ENCODE results near the gene KCNG4.
A peak's percentile ranks its signal among the peaks of the same experiment; 100 is the strongest.

The KCNG4 gene, protein sequence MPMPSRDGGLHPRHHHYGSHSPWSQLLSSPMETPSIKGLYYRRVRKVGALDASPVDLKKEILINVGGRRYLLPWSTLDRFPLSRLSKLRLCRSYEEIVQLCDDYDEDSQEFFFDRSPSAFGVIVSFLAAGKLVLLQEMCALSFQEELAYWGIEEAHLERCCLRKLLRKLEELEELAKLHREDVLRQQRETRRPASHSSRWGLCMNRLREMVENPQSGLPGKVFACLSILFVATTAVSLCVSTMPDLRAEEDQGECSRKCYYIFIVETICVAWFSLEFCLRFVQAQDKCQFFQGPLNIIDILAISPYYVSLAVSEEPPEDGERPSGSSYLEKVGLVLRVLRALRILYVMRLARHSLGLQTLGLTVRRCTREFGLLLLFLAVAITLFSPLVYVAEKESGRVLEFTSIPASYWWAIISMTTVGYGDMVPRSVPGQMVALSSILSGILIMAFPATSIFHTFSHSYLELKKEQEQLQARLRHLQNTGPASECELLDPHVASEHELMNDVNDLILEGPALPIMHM

DNA sequence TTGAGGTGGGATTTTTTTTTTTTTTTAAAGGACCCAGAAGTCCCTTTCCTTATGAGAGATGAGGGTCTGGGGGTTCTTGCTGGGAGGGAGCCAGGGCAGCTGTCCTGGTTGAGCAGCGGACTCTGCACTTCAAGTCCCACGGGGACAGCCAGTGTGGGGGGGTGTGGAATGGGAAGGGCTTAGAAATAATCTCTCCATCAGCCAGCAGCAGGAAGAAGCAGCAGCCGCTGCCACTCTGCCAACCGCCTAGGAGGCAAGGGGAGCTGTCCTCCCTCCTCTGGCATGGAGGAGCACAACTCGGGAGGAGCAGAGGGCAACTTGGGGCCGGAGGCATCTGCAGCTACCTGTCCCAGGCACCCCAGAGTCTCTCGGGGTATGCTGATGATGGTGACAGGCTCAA is at the start of gene KCNG4:
Gene KCNG4 (minus strand): TSS at position 104 of the 400 bp plus-strand sequence. CDS start 2,527 bp downstream, outside the sequence.
- no peak for DNase-seq

DNA sequence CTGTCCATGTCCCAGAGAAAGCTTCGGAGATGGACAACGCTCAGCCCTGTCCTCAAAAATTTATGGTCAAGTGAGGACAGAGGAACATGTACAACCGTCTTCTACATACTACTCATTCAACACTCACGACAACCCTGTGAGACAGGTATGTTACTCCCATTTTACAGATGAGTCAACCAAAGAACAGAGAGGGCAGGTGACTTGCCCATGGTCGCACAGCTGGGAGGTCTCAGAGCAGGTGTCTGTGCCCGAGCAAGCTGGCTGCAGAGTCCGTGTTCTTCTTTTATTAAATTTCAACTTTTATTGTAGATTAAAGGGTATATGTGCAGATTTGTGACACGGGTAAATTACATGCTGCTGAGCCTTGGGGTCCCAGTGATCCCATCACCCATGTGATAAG is 49.1 kb upstream of the KCNG4 start:
- DNase-seq = no peak

DNA sequence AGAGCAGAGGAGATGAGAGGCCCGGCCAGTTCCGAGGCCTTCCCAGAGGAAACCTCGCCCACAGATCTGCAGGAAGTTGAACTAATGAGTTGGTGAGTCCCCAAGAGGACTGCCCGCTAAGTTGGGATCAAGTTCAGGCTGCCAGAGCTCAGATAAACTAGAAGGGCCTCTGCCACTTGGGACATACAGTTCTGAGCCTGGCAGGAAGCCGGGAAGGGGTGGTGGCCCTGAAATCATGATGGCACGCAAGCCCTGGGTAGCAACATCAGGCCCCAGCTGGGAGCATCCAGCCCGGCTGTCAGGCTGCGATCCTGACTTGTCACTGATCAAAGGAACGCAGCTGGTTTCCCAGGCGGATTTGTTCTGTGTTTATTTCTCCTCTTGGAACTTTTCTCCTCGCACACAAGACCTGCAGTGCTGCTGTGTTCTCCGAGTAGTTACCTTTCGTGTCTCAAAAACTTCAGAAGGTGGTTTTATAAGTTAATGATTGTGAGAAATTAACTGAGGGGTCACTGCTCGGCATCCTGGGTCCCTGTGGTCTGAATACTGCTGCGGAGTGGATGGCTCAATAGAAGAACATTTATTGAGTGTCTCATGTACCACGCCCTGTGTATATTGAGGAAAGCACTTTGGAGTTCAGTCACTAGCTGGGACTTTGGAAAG is 46.9 kb upstream of the KCNG4 start:
- DNase-seq = no peak

DNA sequence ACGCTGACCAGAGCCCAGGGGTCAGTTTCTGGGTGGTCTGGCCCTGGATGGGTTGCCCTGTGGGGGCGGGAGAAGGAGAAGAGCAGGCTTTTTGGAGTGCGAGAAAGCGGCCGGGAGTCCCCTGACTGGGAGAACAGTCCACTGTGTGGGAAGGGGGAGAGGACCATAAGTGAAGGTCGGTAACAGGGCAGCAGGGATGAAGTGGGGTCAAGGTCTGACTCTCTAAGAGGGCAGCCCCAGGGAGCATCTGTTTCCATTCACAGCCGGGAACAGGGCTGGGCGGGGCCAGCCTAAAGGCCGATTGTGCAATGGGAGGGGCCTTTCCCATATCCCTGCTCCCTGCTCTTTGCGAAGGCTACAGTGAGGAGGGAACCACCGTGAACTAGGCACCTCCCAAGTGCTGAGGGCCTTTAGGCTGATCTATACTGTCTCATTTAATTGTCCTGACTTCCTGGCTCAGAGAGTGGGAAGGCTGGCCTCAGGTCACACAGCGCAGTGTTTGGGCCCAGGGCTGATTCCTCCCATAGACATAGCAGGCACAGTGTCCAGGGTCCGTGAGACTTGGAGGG is 44.4 kb upstream of the KCNG4 start:
- no peak for DNase-seq

DNA sequence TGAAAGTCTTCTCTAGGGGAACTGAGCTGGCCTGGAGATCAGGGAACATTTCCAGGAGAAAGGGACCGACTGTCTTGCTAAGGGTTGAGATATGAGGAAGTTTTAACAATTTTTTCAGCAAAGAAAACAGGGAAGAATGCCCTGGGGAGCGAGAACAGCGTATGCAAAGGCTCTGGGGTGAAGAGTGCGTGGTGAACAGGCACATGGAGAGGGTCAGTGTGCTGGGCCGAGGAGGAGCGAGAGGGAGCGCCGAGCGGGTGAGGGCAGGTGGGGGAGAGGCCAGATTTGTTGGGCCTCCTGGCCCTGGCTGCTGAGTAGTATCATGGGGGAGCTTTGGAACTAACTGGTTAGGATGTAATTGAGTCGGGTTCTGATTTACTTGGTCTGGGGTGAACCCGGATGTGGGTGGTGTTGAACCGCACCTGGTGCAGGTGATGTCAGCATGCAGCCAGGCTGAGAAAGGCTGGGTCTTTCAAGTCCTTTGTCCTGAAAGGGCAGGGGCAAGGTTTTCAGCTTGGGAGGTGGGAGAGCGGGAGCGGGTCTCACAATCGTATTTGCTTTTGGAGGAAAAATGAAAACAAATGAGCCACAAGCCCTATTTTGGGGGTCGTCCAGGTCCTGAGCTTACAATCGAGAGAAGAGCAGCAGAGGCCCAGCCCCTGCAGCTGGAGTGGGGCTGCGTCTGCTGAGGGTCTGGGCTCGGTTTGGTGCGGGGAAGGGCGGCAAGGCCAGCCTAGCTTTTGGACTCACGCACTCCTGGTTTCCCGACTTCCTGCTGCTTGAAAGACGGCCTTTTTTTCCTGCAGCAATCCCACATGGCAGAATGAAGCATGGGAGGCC is 43.7 kb upstream of the KCNG4 start:
- no peak for DNase-seq

DNA sequence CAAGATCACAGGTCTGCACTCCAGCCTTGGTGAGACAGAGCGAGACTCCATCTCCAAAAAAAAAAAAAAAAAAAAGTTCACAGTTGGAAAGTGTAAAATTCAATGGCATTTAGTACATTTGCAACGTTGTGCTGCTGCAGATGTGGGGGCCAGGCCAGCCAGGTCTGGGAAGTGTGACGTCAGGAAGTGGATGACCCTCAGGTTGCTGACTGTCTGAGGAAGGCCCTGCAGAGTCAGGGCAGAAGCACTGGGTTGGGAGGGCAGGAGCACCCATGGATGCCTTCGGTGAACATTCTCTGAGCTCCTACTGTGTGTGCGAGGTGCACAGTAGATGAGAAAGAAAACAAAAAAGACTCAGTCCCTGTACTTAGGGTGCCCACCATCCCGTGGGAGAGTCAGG is 42.7 kb upstream of the KCNG4 start:
- DNase-seq = no peak

DNA sequence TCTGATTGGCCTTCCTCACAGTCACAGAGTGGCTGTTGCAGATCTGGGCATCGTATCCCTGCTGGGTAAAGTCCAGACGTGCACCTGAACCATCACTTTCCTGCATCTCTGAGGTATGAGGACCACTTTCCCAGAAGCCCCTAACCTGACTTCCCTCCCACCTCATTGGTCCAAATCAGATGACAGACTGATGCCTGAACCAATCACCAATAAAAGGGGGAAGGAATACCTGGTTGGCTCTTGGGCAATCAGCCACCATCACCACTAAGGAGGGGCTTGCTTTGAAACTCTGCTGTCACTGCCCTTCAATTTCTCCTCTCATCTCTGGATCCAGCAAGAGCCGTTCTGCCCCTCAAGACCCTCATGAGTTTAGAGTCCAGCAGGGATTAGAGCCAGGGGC is 41.3 kb upstream of the KCNG4 start:
- DNase-seq = no peak

DNA sequence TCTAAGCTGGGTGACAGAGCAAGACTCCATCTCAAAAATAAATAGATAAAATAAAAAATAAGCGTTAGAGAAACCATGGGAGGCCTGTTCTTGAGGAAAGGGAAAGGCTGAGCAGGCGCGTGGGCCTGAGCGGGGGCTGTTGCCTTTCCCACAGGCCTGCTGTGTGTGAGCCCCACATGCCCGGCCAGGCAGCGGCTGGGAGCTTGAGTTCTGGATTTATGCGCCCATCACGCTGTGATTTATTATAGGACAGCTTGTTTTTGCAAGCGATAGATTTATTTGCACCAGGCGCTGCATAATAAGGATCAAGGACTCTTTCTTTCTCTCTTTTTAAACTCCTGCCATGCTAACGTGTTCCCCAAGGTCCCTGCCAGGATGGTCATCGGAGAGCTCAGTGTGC is 40.1 kb upstream of the KCNG4 start:
- DNase-seq = no peak

DNA sequence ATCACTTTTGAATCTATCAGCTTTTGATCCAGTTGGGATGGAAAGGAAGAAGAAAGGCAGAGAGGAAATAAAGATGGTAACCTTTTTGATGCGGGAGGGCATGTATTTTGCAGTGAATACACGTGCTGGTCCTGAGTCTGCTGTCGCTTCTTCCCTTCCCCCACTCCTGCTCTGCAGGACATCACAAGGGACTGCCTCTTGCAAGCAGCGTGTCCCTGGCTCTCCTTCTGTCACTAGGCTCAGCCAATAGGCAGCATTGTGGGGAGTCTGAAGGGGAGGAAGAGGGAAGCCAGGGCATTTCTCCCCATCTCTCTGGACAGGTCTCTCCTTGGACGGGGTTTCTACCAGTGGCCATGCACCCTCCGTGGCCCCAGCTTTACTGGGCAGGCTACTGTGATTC is 39.2 kb upstream of the KCNG4 start:
- DNase-seq = no peak

DNA sequence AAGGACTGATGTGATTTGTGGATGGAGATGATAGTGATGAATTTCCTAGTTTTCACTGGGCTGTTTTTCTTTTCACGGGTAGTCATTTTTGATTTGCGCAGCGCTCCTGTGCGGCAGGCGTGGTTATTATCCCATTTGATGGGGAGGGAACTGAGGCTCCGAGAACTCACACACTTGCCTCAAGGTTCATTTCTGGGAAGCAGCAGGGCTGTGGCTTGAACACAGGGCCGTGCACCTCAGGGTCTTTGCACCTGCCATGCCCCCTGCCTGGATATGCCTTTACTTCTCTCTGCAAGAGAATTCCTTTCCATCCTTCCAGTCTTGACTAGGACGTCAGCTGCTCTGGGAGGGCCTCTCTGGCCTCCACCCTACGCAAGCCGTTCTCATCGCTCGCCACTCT is 38.5 kb upstream of the KCNG4 start:
- DNase-seq = no peak

DNA sequence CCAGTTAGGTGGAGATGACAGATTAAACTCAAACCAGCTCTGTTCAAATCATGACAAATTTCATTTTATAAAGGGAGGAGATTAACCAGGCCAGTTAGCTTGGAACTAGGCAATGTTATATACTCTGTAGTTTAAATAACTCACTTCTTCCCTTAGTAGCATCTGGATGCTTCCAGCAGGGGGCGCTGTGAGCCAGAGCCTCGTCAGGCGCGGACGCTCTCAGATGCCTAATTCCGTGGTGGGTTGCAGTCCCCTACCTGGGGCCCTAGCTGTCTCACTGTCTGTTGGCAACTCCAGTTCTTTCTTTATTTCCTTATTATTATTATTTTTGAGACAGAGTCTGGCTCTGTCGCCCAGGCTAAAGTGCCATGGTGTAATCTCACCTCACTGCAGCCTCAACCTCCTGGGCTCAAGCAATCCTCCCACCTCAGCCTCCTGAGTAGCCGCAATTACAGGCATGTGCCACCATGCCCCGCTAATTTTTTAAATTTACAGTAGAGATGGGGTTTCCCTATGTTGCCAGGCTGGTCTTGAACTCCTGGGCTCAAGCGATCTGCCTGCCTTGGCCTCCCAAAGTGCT is 37.5 kb upstream of the KCNG4 start:
- peak; percentile 27 for DNase-seq

DNA sequence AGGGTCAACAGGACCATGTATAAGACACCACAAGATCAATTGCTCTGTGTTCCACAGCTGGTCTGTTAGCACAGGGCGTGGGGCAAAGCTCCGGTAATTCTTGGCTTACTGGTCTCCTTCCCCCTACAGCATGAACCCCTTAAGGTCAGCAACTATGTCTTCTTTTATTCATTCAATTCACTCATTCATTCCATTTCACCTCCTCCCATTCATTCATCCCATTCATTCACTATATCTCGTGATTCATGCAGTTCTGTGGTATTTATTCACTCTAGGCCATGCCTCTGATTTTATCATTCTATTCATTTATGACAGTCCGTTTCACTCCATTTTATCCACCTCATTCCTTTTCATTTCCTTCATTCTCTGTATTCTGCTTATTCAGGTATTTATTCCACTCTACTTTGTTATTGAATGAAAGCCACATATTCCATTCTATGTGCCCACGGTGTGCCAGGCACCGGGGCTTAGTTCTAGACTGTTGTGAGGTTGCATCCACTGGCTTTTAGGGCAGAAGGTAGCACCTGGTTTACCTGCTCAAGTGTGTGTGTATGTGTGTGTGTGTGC is 35.9 kb upstream of the KCNG4 start:
- DNase-seq = no peak

DNA sequence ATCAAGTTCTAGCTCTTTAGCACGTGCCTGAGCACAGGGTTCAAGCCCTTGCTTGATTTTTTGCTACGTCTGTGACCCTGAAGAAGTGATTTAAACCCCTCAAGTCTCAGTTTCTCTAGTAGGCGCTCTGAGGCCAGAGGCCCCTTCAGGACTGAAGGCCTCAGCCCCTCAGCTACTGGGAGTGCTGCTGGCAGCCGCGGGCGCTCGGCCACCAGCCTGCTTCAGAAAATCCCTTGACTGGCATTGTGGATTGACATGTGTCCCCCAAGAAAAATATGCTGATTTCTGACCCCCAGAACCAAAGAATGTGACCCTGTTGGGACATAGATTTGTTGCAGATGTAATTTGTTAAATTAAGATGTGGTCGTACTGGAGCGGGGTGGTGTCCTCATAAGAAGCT is 34.7 kb upstream of the KCNG4 start:
- no peak for DNase-seq

DNA sequence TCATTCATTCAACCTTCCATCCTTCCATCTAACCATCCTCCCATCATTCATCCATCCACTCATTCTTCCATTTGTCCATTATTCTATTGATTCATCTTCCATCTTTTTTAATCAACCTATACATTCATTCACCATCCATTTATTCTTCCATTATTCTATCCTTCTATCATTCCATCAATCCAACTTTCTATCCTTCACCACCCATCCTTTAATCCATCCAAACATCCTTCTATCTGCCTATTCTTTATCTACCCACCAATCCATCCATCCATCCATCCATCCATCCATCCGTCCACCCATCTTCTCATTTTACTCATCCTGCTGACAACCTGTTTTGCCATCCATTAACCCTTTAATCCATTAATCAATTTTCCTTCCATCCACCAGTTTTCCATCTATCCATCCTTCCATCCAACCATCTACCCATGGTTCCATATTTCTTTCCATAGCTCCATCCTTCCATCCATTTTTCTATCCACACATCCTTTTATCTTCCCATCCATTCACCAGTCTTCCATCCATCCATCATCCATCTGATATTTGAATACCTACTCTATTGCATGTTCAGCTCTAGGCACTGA is 33.0 kb upstream of the KCNG4 start:
- no peak for DNase-seq

DNA sequence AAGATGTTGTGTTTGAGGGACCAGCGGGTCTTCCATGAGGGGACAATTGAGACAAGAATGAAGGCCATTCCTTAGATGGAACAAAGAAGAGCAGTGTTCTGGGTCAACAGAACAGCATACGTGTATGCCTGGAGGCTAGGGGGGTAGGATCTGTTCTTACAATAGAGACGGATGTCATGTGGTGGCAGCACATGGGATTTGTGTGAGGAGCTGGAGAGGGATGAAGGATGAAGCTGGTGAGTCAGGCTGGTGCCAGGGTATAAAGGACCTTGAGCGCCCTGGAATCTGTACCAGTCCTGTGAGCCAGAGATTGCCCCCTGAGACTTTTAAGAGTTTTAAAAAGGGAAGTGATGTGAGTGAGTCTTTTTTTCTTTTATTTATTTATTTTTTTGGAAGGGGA is 32.1 kb upstream of the KCNG4 start:
- DNase-seq = no peak

DNA sequence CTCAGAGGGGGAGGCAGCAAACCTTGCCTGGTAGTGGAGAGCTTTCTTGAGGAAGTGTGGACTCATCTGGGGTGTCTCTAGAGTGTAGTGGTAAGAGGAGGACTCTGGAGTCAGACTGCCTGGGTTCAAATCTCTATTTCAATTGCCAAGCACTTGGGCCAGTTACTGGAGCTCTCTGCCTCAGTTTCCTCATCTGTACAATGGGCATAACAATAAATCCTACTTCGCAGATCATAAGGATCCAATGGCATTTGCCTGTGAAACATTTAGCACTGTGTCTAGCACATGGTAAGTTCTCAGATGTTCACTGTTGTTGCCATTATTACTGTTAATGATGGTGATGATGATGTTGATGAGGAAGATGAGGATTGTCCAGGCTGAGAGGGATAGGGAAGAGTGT is 31.2 kb upstream of the KCNG4 start:
- no peak for DNase-seq

DNA sequence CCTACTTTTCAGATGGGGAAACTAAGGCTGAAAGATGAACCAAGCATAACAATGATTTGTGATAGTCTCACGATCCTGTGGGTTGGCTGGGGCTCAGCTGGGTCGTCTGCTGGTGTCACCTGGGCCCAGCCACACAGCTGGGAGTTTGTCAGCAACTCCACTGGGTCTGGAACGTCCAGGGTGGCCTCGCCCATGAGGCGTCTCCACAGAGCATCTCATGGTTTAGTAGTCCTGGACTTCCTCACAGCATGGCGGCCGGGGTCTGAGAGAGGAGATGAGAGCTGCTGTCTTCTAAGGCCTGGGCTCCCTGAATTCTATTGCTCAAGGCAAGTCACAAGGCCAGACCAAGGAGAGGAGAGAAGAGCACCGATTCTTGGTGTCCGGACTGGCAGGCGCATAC is 30.7 kb upstream of the KCNG4 start:
- no peak for DNase-seq

DNA sequence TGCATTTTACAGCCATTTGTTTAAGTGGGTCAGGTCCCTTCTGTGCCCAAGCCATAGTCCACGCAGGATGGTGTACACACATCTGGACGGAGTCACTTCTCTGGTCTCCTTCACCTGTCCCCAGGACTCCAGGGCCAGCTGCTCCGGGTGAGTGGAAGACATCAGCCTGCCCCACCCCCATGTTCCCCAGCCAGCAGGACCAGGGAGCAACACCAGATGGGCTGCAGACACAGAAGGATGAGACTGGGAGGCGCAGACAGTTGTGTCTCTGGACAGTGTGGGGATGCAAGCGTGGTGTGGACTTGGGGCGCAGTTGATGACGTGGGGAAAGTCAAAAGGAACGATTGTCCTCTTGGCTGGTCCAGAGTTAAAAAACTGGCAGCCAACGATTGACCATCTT is 30.3 kb upstream of the KCNG4 start:
- no peak for DNase-seq

DNA sequence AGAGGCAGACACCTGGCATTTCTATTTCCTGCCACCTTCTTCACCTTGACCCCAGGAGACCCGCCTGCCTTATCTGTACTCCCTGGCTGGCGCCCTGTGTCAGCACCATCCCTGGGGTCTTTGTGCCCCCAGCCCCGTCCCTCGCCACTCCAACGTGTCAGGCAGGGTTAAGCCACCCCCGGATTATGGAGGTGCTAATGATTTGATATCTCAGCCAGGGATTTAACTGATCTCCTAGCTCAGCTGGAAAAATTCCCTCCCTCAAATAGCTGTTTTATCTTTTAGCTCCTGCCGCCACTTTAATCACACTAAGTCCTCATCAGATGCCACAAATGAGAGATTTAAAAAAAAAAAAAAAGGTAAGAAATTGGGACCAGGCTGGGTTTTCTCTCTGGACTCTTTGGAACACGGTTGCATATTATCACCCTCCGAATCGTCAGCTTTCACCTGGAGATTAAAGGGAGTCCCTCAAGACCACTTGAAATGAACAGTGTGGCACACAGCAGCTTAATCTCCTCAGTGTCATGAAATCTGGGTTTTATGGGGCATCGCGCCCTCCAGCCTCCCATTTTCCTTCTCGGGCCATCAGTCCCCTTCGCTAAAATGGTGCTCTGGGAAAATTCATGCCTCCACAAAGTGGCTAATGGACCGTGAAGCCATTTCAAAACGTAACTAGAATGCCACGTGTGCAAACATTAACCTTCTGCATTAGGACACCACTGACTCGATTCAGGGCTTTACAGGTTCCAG is 28.7 kb upstream of the KCNG4 start:
- DNase-seq = no peak

DNA sequence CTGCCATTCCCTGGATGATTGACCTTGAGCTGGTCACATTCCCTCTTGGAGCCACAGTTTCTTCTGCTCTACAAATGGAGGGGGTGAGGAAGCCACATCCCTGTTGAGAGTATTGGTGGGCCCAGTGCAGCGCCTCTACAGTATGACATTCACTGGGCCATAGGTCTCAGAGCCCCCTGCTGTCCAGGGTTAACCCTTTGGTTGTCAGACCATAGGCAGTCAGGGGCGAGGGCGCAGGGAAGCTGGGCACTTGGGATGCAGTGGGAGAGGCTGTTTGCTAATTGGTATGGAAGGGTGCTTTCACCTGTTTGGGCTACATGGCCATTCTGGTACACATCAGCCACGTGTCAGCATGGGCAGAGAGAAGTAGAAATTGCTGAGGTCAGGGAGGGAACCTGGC is 27.6 kb upstream of the KCNG4 start:
- no peak for DNase-seq

DNA sequence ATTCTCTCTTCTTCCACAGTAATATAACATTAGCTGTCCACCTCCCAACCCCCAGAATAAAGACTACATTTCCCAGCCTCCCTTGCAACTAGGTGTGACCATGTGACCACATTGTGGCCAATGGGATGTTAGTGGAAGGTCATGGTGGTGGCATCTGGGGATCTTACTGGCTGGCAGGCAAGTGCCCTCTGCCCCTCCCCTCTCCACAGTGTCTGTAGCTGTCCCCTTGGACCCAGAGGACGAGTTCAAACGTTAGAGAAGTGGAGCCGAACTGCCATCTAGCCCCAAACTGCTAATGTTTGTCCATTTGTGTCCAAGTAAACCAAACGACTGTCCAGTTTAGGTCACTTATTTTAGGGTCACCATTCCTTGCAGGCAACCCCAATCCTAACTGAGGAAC is 26.6 kb upstream of the KCNG4 start:
- no peak for DNase-seq
